ENCODE results near the gene FYN. TPM values are rescaled to one million over a fixed set of nuclear protein-coding genes. Genes with fewer than 3 reads are reported as not detected.

The FYN gene
- total and polyA plus RNA-seq, 10 of the 15 experiments (the other 5 are each of a cell fraction or from before 2014, with no cell fraction given): 51.4 to 247 (median 138) TPM

GRCh38 chr6:111748231-111748647 lies 125.0 kb downstream of the FYN start (continued):
- TF ChIP-seq ZBTB11 (CRISPR knock-in tag; IDR thresholded peaks at IDR 0.05) (no peak), KLF5 (IDR thresholded peaks at IDR 0.05; ENCODE audit: partially characterized antibody) (no peak), FOXM1 (IDR thresholded peaks at IDR 0.05; ENCODE audit: low read depth, low read length) (peak; percentile 78), MTA3 (IDR thresholded peaks at IDR 0.05; ENCODE audit: borderline replicate concordance, low read length) (no peak; the same call in 1 of the 2 replicates), FOXK2 (IDR thresholded peaks at IDR 0.05) (no peak), JUND (IDR thresholded peaks at IDR 0.05; ENCODE audit: low read depth, low read length) (no peak), PML (IDR thresholded peaks at IDR 0.05; ENCODE audit: low read length) (no peak), ZSCAN29 (IDR thresholded peaks at IDR 0.05) (no peak), SREBF2 (IDR thresholded peaks at IDR 0.05; ENCODE audit: low read length) (no peak), SREBF1 (IDR thresholded peaks at IDR 0.05; ENCODE audit: low read length) (no peak), SMAD1 (IDR thresholded peaks at IDR 0.05; ENCODE audit: low read depth, partially characterized antibody) (no peak), ZZZ3 (IDR thresholded peaks at IDR 0.05; ENCODE audit: control insufficient read depth, insufficient read length, low read depth) (no peak), MTA2 (IDR thresholded peaks at IDR 0.05; ENCODE audit: low read depth) (peak; percentile 35; the same call in 1 of the 2 replicates), IKZF1 (conservative IDR thresholded peaks at IDR 0.05) (peak; percentile 55; the same call in 1 of the 2 replicates), NFXL1 (IDR thresholded peaks at IDR 0.05; ENCODE audit: borderline replicate concordance) (no peak), LARP7 (IDR thresholded peaks at IDR 0.05) (no peak), CTCF (IDR thresholded peaks at IDR 0.05 in 2 of 3, conservative IDR thresholded peaks at IDR 0.05 in 1 of 3; ENCODE audit: control insufficient read depth in 2 of 3, extremely low read depth in 1 of 3, insufficient read depth in 1 of 3, low read depth in 3 of 3, low read length in 3 of 3) (no peak), BCL3 (IDR thresholded peaks at IDR 0.05; ENCODE audit: borderline replicate concordance, insufficient read depth, low read depth, low read length, poor library complexity, severe bottlenecking) (peak; percentile 31), SIX5 (IDR thresholded peaks at IDR 0.05; ENCODE audit: low read depth, low read length, severe bottlenecking) (no peak), IRF5 (IDR thresholded peaks at IDR 0.05; ENCODE audit: borderline replicate concordance) (no peak), NFYB (IDR thresholded peaks at IDR 0.05; ENCODE audit: insufficient read depth, low read depth, low read length) (no peak), CBX5 (IDR thresholded peaks at IDR 0.05; ENCODE audit: low read depth) (no peak), ATF7 (IDR thresholded peaks at IDR 0.05; ENCODE audit: low read depth) (0 out of 2 replicates have a peak, but pooled peaks have one; percentile 19), NFYA (IDR thresholded peaks at IDR 0.05; ENCODE audit: borderline replicate concordance, low read depth, low read length) (no peak), RCOR1 (conservative IDR thresholded peaks at IDR 0.05; ENCODE audit: low read depth, low read length) (no peak)
